Ishikawa (cell line): ENCODE results near the gene KCNQ5.

Experiments used
- EP300 ChIP-seq: IDR thresholded peaks from 2 replicates; pipeline ENCODE4 v1.6.1; 2012; ENCODE audit warnings: borderline replicate concordance
- TAF1 ChIP-seq: IDR thresholded peaks from 2 replicates; pipeline ENCODE4 v1.6.1; 2012; ENCODE audit warnings: low read depth, mild to moderate bottlenecking
- YY1 ChIP-seq: IDR thresholded peaks from 2 replicates; pipeline ENCODE4 v1.6.1; 2012; ENCODE audit warnings: low read depth
- ZBTB7A ChIP-seq: IDR thresholded peaks from 2 replicates; pipeline ENCODE4 v1.6.1; 2012; ENCODE audit warnings: low read depth
- TF ChIP-seq, protein P1 (sequence below): IDR thresholded peaks from 2 replicates; pipeline ENCODE4 v1.6.1; 2012
- TF ChIP-seq, protein P2 (sequence below): IDR thresholded peaks from 2 replicates; pipeline ENCODE4 v1.6.1; 2012; ENCODE audit warnings: low read depth, mild to moderate bottlenecking
- TF ChIP-seq, protein P3 (sequence below): IDR thresholded peaks from 2 replicates; pipeline ENCODE4 v1.6.1; 2012

DNA sequence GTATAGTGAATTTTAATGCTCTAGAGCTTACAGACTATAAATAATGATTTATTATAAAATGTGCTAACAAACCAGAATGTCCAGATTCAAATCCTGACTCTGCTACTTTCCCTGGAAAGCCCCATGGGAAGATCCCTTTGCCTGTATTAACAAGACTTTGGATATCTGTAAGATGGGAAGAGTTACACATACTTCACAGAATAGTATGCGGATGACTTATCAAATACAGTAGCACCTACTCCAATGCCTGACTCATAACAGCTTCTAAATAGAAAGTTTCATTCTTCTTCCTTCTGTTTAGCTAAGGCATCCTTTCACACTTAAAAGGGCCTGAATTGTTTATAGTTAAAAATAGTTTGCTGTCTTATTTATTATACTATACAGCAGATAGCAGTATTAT lies 166.3 kb downstream of the KCNQ5 start:
- TF ChIP-seq EP300 (no peak), ZBTB7A (no peak), TAF1 (no peak), YY1 (no peak)
- TF ChIP-seq, protein P1, sequence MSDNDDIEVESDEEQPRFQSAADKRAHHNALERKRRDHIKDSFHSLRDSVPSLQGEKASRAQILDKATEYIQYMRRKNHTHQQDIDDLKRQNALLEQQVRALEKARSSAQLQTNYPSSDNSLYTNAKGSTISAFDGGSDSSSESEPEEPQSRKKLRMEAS: no peak
- TF ChIP-seq, protein P2, sequence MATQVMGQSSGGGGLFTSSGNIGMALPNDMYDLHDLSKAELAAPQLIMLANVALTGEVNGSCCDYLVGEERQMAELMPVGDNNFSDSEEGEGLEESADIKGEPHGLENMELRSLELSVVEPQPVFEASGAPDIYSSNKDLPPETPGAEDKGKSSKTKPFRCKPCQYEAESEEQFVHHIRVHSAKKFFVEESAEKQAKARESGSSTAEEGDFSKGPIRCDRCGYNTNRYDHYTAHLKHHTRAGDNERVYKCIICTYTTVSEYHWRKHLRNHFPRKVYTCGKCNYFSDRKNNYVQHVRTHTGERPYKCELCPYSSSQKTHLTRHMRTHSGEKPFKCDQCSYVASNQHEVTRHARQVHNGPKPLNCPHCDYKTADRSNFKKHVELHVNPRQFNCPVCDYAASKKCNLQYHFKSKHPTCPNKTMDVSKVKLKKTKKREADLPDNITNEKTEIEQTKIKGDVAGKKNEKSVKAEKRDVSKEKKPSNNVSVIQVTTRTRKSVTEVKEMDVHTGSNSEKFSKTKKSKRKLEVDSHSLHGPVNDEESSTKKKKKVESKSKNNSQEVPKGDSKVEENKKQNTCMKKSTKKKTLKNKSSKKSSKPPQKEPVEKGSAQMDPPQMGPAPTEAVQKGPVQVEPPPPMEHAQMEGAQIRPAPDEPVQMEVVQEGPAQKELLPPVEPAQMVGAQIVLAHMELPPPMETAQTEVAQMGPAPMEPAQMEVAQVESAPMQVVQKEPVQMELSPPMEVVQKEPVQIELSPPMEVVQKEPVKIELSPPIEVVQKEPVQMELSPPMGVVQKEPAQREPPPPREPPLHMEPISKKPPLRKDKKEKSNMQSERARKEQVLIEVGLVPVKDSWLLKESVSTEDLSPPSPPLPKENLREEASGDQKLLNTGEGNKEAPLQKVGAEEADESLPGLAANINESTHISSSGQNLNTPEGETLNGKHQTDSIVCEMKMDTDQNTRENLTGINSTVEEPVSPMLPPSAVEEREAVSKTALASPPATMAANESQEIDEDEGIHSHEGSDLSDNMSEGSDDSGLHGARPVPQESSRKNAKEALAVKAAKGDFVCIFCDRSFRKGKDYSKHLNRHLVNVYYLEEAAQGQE: no peak
- TF ChIP-seq, protein P3, sequence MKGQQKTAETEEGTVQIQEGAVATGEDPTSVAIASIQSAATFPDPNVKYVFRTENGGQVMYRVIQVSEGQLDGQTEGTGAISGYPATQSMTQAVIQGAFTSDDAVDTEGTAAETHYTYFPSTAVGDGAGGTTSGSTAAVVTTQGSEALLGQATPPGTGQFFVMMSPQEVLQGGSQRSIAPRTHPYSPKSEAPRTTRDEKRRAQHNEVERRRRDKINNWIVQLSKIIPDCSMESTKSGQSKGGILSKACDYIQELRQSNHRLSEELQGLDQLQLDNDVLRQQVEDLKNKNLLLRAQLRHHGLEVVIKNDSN: no peak
